Caki2 (cell line): ENCODE data around the gene CXorf49. TPM values are rescaled to one million over a fixed set of nuclear protein-coding genes. Genes with fewer than 3 reads are reported as not detected.
"Not testable (repeated sequence)": the region's sequence is repeated elsewhere in the genome, so short reads cannot be mapped to it uniquely, and the experiment has no call there.

Experiments used
- DNase-seq: peaks from one replicate; pipeline ENCODE4 v3.0.0-alpha.2; 2015; ENCODE audit warnings: low read depth
- in situ Hi-C: cut with HindIII; loops from 2 replicates; pipeline ENCODE4 v1.10.0; 2016; ENCODE audit warnings: low sequenced_read_pairs, low pct_unique_long_range_greater_than_20kb, mixed read lengths
- total RNA-seq: library from RNA; depleted of rRNA; stranded (reverse); fragments of >200 nt; shearing (Covaris generic); gene quantifications from 2 replicates; pipeline ENCODE4 v1.2.3, GENCODE V29; 2014; ENCODE audit warnings: low replicate concordance; rRNA removed

CXorf49 gene
- total RNA-seq, 1 experiment from 2014 or later, result not detected

DNA sequence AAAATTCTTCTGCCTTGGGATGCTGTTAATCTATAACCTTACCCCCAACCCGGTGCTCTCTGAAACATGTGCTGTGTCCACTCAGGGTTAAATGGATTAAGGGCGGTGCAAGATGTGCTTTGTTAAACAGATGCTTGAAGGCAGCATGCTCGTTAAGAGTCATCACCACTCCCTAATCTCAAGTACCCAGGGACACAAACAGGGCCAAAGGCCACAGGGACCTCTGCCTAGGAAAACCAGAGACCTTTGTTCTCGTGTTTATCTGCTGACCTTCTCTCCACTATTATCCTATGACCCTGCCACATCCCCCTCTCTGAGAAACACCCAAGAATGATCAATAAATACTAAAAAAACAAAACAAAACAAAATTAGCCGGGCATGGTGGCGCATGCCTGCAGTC lies 40.9 kb downstream of the CXorf49 start:
- in situ Hi-C loops, DNase-seq: not testable (repeated sequence)

DNA sequence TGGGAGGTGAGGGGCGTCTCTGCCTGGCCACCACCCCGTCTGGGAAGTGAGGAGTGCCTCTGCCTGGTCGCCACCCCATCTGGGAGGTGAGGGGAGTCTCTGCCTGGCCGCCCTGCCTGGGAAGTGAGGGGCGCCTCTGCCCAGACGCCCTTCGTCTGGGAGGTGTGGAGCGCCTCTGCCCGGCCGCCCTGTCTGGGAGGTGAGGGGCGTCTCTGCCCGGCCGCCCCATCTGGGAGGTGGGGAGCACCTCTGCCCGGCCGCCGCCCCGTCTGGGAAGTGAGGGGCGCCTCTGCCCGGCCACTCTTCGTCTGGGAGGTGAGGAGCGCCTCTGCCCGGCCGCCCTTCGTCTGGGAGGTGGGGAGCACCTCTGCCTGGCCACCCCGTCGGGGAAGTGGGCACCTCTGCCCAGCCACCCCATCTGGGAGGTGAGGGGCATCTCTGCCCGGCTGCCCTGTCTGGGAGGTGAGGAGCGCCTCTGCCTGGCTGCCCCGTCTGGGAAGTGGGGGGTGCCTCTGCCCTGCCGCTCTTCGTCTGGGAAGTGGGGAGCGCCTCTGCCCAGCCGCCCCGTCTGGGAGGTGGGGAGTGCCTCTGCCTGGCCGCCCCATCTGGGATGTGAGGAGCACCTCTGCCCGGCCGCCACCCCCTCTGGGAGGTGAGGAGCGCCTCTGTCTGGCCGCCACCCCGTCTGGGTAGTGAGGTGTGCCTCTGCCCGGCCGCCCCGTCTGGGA lies 41.9 kb downstream of the CXorf49 start:
- DNase-seq, in situ Hi-C loops: not testable (repeated sequence)

DNA sequence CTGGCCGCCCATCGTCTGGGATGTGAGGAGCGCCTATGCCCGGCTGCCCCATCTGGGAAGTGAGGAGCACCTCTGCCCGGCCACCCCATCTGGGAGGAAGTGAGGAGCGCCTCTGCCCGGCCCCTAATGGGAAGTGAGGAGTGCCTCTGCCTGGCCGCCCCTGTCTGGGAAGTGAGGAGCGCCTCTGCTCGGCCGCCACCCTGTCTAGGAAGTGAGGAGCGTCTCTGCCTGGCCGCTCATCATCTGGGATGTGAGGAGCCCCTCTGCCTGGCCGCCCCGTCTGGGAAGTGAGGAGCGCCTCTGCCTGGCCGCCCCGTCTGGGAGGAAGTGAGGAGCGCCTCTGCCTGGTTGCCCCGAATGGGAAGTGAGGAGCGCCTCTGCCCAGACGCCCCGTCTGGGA lies 42.4 kb downstream of the CXorf49 start:
- in situ Hi-C loops, DNase-seq: not testable (repeated sequence)

DNA sequence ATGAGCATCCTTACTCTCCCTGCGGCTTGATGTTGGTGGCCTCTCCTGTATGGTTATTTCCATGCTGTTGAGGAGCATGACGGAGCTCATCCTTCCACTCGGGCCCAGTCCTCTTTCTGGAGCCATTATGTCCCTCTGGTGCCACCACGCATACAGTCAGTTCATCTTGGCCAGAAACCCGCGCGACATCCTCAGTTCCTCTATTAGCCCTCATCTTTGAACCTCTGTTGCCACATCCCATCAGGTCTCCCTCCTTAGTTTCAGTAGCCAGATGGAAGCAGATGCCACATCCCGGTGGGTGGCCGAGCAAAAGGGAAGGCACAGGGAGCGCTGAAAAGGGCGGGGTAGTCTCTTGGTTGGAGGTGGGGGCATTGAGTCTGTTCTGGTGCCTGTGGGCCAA lies 46.1 kb downstream of the CXorf49 start:
- no peak for DNase-seq
- in situ Hi-C loops, result no loop called here

DNA sequence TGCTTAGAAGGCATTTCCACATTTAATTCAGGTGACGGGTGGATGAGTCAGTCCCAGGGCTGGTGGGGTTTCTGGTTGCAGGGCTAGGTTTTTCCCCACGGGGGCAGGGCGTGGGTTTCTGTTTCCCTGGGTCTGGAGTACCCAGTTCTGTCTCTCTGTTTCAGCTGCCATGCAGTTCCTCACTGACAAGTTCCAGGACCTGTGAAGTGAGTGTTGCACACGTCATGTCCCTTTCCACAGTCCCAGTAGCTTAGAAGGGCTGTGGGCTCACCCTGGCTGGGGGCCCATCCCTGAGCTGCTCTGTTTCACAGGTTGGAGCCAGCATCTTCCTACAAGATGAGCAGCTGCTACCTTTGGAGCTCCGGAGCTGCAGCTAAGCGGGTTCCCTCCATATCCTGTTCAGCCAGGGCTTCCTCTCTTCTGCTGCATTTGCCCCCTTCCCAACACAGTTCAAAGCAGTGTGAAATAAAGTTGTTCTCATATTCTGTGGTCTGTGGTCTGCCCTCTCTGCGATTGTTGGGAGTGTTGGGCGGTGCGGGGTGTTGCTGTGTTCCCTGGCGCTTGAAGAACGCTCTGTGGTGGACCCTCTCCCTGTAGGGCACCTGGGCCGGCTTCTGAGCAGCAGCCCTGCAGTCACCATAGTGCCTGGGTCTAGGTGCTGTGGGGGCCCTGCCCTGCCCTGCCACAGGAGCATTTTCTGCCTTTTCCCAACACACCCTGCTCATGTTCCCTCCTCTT lies 46.9 kb downstream of the CXorf49 start:
- in situ Hi-C loops, result no loop called here

DNA sequence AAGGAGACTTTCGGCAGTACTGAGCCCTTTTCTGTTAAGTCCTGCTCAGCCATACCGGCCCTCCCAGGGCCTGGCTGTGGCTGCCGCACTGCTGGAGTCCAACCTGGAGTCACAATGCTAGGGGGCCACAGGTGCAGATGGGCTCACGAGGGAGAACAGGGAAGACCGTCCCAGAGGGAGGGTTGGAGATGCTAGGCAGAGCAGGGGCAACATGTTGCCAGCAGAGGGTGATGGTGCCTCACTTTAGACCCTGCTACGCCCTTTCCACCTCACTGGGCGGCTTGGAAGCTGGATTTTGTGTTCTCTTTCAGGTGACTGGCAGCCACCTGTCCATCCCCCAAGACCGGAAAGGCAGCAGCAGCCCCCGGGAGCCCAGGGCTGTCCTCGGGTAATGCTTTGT lies 48.1 kb downstream of the CXorf49 start:
- in situ Hi-C loops, DNase-seq: not testable (repeated sequence)

More for the DNA sequence above, 46.9 kb downstream of the CXorf49 start:
- DNase-seq, result no peak

DNA sequence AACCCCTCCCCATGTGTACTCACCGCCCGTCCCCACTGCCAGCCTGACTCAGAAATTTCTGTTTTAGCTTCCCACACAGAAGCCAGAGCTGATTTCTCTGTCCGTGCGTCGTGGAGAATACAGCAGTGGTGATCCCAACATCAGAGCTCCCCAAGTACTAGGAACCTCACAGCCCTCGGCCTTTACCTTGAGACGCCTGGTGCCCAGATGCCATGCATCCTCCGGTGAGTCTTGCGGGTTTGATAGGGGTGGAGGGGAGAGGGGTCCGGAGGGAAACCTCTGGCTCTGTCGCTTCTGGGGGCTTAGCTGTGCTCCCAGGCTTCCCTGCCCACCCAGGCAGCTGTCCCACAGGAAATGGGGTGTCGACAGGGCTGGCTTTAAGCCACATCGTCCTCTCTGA lies 48.6 kb downstream of the CXorf49 start:
- in situ Hi-C loops, result no loop called here
- DNase-seq, result no peak

DNA sequence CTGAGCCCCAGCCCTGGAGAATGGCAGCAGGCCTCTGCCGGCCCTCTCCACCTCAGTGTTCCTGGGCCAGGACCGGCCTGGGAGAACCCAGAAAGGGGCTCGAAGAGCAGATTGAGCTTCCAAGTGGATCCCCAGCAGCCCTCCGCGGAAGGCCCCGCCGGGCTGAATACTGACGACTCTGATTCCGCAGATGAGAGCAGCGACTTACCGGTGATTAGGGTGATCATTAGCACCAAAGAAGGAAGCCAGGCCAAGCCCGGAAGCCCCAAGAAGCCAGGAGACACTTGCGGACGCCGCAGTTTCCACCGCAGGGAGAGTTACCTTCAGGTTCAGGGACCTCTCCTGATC lies 49.9 kb downstream of the CXorf49 start:
- in situ Hi-C loops, result no loop called here
- DNase-seq, result no peak

DNA sequence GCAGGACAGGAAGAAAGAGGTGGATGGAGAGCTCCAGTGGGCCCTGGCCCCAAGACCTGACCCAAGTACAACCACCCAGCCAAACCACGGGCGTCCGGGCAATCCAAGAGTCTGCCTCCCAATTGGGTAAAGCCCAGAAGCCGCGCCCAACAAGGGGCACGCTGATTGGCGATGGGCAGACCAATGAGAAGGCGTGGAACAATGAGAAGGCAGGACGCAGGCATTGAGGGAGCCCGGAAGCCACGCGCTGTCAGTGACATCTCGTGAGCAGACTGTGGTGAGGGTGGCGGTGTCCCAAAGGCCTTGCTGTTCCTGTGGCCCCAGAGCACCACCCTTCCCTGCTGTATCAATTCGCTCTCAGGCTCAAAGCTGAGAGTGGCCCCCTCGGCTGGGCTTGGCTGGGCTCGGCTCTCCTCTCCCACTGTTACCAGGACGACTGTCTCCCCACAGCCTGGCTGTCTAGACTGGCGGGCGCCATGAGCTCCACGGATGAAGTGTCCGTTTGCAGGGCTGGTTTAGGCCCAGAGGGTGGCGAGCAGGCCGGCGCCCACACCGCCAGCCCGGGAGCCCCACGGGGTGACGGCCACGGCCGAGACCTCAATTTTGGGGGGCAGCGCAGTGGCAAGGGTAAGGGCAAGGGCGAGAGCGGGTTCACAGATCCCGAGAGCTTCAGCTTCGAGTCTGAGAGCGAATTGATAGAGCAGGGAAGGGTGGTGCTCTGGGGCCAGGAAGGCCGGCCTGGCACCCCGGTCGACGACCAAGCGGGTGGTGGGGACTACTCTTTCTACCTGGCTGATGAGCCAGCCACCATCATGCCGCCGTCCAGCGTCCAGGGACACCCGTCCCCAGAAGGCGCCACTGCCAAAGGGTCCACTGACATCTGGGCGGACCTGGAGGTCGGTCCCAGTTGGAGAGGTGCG lies 50.5 kb downstream of the CXorf49 start, which contains the start of gene LOC101059915:
Gene LOC101059915 (plus strand): TSS at position 219 of the 920 bp plus-strand sequence.
- in situ Hi-C loops, result no loop called here
- DNase-seq, result no peak

DNA sequence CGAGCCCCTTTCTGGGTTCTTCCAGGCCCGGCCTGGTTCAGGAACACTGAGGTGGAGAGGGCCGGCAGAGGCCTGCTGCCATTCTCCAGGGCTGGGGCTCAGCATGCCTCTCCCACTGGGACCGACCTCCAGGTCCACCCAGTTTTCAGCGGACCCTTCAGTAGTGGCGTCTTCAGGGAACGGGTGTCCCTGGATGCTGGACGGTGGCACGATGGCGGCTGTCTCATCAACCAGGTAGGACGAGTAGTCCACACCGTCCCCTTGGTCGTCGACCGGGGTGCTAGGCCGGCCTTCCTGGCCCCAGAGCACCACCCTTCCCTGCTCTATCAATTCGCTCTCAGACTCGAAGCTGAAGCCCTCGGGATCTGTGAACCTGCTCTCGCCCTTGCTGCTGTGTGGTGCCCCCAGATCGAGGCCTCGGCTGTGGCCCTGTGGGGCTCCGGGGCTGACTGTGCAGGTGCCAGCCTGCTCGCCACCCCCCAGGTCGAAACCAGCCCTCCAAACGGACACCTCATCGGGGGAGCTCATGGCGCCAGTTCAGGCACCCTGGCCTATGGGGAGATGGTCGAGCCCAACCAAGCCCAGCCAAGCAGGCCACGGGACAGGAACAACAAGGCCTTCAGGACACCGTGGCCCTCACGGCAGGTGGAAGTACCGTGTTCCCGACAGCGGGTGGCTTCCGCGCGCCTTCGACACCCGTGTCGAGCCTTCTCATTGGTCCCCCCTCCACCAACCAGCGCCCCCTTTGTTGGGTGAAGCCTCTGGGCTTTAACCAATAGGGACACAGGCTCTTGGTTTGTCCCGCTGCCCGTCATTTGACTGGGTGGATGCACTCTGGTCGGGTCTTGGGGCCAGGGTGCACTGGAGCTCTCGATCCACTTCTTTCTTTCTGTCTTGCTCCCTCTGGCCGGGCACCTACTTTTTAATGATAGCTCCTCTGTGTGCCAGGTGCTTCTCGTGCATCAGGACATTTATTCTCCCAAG lies 51.6 kb downstream of the CXorf49 start:
- DNase-seq, result no peak

DNA sequence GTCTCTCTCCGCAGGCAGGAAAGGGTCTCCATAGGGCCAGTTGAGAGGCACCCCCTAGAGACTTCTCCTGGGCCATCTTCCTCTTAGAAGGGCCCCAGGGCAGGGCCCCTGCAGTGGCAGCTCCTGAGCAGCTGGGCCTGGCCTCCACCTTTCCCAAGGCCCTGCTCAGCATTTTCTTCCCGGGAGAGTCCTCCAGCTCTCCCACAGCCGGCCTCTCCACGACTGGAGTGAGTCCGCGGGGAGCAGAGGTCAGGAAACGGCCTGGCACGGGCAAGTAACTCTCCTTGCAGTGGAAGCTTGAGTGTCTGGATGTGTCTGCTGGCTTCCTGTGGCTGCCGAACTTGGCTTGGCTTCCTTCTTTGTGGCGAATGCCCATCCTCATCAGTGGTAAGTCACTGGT lies 52.3 kb downstream of the CXorf49 start:
- no peak for DNase-seq
- in situ Hi-C loops, result no loop called here

More for the DNA sequence above, 51.6 kb downstream of the CXorf49 start:
- in situ Hi-C loops, result no loop called here

DNA sequence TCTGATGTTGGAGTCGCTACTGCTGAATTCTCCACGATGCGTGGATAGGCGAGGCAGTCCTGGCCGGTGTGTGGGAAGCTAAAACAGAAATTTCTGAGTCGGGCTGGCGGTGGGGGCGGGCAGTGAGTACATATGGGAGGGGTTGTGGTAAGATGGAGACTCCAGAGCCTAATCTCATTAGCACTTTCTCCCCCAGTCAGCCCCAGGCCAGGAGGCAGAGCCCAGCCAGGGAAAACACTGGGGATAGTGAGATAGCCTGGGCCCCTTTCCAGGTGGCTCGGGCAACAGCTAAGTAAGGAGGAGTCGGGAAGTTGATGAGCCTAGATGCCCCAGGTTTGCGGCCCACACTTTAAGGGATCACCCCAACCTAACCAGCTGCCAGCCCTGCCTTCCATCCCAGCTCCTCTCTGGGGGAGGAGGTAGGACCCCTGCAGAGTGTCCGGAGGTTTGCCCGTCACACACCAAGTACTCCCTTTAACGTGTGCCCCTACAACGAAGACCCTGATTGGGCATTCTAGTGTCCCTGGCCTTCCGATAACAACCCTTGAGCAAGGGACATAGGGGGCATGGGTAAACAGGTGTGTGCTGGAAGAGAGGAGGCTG lies 53.1 kb downstream of the CXorf49 start:
- DNase-seq, result no peak
- in situ Hi-C loops, result no loop called here

Other genes with a start within 250 kb of the CXorf49 start
- 32.9 and 54.2 TPM in 2 replicates for gene OGT, start 185.2 kb downstream of the CXorf49 start, total RNA-seq
- gene GCNA, start 139.8 kb downstream of the CXorf49 start, total RNA-seq, result 2.3 TPM in 1 of 2 replicates, not detected in the other
- not detected in 2 replicates for gene CXCR3, start 99.8 kb downstream of the CXorf49 start, total RNA-seq
- gene CXorf49B, start 45.1 kb upstream of the CXorf49 start, total RNA-seq, result not detected in 2 replicates
- 0.07 and 1.3 TPM in 2 replicates for gene NHSL2, start 192.6 kb upstream of the CXorf49 start, total RNA-seq